WERI-Rb-1 (cell line): ENCODE data around the gene FAM216B.

Source experiments
- DNase-seq: peaks from one replicate; pipeline ENCODE4 v3.0.0-alpha.2; 2020
- H3K27ac ChIP-seq: fragments of 250-450 bp; sonication (Bioruptor Pico); 2 replicates; pipeline ENCODE4 v1.5.1; 2020; ENCODE audit warnings: mild to moderate bottlenecking, moderate library complexity
- H3K27me3 ChIP-seq: fragments of 250-450 bp; sonication (Bioruptor Pico); 2 replicates; pipeline ENCODE4 v1.5.1; 2021; ENCODE audit warnings: mild to moderate bottlenecking, low read depth, moderate library complexity; ENCODE audit not compliant: insufficient read depth, severe bottlenecking
- H3K36me3 ChIP-seq: fragments of 250-450 bp; sonication (Bioruptor Pico); 2 replicates; pipeline ENCODE4 v1.5.1; 2020; ENCODE audit warnings: mild to moderate bottlenecking, moderate library complexity
- H3K4me3 ChIP-seq: 2 replicates; pipeline ENCODE4 v1.5.1; 2011; ENCODE audit warnings: low read depth, mild to moderate bottlenecking, control low read depth, low read length
- H3K9me3 ChIP-seq: fragments of 250-450 bp; sonication (Bioruptor Pico); 2 replicates; pipeline ENCODE4 v1.5.1; 2021; ENCODE audit warnings: mild to moderate bottlenecking, moderate library complexity; ENCODE audit not compliant: severe bottlenecking
- TF ChIP-seq, protein P1 (sequence below): IDR thresholded peaks from 2 replicates; pipeline ENCODE4 v1.5.1; 2011; ENCODE audit warnings: low read depth, mild to moderate bottlenecking, control low read depth, inconsistent platforms, low read length

FAM216B gene

DNA sequence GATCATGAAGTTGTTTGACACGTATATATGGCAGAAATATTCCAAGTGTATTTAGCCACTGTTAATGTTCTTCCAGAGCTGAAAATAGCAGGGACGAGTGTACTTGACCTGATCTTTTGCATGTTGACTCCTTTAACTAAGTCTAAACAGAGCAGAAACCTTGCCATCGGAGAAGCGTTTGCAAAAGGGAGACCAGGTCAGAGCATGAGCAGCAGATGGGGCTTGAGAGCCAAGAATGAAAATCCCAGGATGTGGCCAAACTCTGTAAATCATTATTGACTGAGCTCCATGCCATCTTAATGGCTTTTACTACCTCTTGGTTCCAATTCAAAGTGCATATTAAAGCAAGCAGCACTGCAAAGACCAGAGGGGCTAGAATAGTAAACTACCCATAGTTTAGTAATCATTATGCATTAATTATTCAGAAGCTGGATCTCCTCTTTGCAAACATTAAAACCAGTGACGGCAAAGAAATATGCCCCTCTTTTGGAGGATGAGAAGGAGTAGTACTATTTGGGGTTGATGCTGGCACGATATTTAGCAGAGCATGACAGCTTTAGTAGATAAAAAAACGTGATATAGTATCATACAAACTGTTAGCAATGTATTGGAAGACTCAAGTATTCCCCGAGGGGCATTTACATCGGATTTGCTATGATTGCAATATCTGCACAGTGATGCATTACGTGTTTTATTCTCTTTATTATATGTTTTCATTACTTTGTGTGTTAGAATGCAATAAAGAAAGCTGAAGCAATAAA is 55.7 kb downstream of the FAM216B start:
- no peaks in the 10 kb centered on the region for H3K36me3 ChIP-seq
- TF ChIP-seq, protein P1, sequence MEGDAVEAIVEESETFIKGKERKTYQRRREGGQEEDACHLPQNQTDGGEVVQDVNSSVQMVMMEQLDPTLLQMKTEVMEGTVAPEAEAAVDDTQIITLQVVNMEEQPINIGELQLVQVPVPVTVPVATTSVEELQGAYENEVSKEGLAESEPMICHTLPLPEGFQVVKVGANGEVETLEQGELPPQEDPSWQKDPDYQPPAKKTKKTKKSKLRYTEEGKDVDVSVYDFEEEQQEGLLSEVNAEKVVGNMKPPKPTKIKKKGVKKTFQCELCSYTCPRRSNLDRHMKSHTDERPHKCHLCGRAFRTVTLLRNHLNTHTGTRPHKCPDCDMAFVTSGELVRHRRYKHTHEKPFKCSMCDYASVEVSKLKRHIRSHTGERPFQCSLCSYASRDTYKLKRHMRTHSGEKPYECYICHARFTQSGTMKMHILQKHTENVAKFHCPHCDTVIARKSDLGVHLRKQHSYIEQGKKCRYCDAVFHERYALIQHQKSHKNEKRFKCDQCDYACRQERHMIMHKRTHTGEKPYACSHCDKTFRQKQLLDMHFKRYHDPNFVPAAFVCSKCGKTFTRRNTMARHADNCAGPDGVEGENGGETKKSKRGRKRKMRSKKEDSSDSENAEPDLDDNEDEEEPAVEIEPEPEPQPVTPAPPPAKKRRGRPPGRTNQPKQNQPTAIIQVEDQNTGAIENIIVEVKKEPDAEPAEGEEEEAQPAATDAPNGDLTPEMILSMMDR, result no peak
- no peaks in the 10 kb centered on the region for H3K27me3 ChIP-seq
- DNase-seq, result peak; percentile 16
- H3K27ac ChIP-seq, result no peak overlapping the region
- no peak overlapping the region for H3K4me3 ChIP-seq
- H3K9me3 ChIP-seq, result no peaks in the 10 kb centered on the region
